Hepatocyte (in vitro differentiated cells): ENCODE data around the gene RREB1. TPM values are rescaled to one million over a fixed set of nuclear protein-coding genes. Genes with fewer than 3 reads are reported as not detected.

ENCODE experiments used
- DNase-seq: peaks from one replicate; pipeline ENCODE4 v3.0.0-alpha.2; 2016; ENCODE audit warnings: low spot score
- H2AFZ ChIP-seq: fragments of 200-600 bp; sonication (generic); 2 replicates; pipeline ENCODE4 v1.6.0; 2016; ENCODE audit warnings: antibody characterized with exemption, mild to moderate bottlenecking
- H3K27ac ChIP-seq: fragments of 200-600 bp; sonication (generic); 2 replicates; pipeline ENCODE4 v1.5.1; 2016; ENCODE audit warnings: mild to moderate bottlenecking
- H3K27me3 ChIP-seq: fragments of 200-600 bp; sonication (generic); 2 replicates; pipeline ENCODE4 v1.6.1; 2016
- H3K36me3 ChIP-seq: fragments of 200-600 bp; sonication (generic); replicated peaks from 2 replicates; pipeline ENCODE4 v1.5.1; 2016; ENCODE audit warnings: low read depth; ENCODE audit not compliant: insufficient read depth
- H3K4me1 ChIP-seq: fragments of 200-600 bp; sonication (generic); 2 replicates; pipeline ENCODE4 v1.5.1; 2016; ENCODE audit warnings: mild to moderate bottlenecking, moderate library complexity; ENCODE audit not compliant: insufficient read depth
- H3K4me2 ChIP-seq: fragments of 200-600 bp; sonication (generic); 2 replicates; pipeline ENCODE4 v1.6.0; 2016
- H3K4me3 ChIP-seq: fragments of 200-600 bp; sonication (generic); 2 replicates; pipeline ENCODE4 v1.5.1; 2016; ENCODE audit warnings: mild to moderate bottlenecking
- H3K79me2 ChIP-seq: fragments of 200-600 bp; sonication (generic); 2 replicates; pipeline ENCODE4 v1.6.0; 2017; ENCODE audit warnings: mild to moderate bottlenecking
- H3K9me2 ChIP-seq: fragments of 200-600 bp; sonication (generic); replicated peaks from 2 replicates; pipeline ENCODE4 v1.6.0; 2017; ENCODE audit warnings: mild to moderate bottlenecking; ENCODE audit not compliant: insufficient read depth
- H3K9me3 ChIP-seq: fragments of 200-600 bp; sonication (generic); 2 replicates; pipeline ENCODE4 v1.5.1; 2016; ENCODE audit warnings: low read depth, mild to moderate bottlenecking
- H4K20me1 ChIP-seq: fragments of 200-600 bp; sonication (generic); 2 replicates; pipeline ENCODE4 v1.6.0; 2016; ENCODE audit warnings: mild to moderate bottlenecking; ENCODE audit not compliant: insufficient read depth, poor library complexity, severe bottlenecking
- EZH2 ChIP-seq: fragments of 200-600 bp; sonication (generic); IDR thresholded peaks from 2 replicates; pipeline ENCODE4 v1.6.1; 2016; ENCODE audit warnings: antibody characterized with exemption, mild to moderate bottlenecking, borderline replicate concordance
- EZH2phosphoT487 ChIP-seq: fragments of 200-600 bp; sonication (generic); IDR thresholded peaks from one replicate; pipeline ENCODE4 v1.6.1; 2018; ENCODE audit warnings: antibody characterized with exemption, mild to moderate bottlenecking, low read depth, moderate library complexity; ENCODE audit not compliant: unreplicated experiment, severe bottlenecking
- WGBS: methylation state at CpG from one replicate; pipeline ENCODE4 v1.1.6; 2016; ENCODE audit warnings: low lambda C conversion rate; ENCODE audit errors: missing lambda C conversion rate; 5-methylcytosine and 5-hydroxymethylcytosine counted together
- polyA plus RNA-seq: library from polyadenylated mRNA; unstranded; fragments of >200 nt; fragmentation: Nextera tagmentation; extraction: Ambion mirVana; gene quantifications from 2 replicates; pipeline ENCODE4 v1.2.1, GENCODE V29; 2016
- total RNA-seq: library from RNA; depleted of rRNA; stranded (reverse); fragments of >200 nt; gene quantifications from 2 replicates; pipeline ENCODE4 v1.2.3, GENCODE V29; 2014
- TF ChIP-seq, protein P1 (sequence below): fragments of 200-600 bp; sonication (generic); IDR thresholded peaks from 2 replicates; pipeline ENCODE4 v1.5.1; 2016; ENCODE audit warnings: antibody characterized with exemption, mild to moderate bottlenecking; ENCODE audit not compliant: poor library complexity

Gene RREB1
- total and polyA plus RNA-seq, 2 experiments from 2014 or later, result 15.2 to 28.7 TPM

DNA sequence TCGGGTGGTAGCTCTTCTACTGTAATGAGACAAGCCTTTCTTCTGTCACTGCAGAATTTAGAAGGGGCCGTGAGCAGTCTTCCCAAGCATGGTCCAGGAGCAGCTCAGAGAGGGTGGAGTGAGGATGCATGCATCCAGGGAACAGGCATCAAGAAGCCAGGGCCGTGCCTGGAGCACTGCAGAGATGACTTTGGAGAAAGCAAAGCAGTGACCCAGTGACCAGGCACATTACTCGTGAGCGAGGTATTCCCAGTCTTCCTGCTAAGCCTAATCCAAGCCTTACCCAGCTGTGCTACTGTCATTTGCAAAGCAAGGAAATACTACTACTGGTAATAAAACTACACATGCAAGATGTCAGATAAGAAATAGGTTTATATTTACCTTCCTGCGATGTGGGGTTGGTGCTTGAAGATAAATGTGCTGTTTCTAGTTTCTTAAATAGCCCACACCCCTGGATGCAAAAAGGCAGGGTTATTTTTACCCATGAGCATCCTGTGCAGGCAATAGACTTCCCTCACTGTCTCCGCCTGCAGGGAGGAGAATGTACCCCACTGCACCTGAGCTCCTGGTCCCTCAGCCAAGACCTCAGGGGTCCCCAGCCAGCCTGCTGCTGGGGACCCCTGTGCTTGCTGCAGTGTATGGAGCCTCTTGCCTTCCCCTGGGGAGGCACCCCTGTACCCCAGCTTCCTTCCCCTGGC is 142.3 kb downstream of the RREB1 start:
- Histone ChIP-seq H3K4me3 (no peak overlapping the region), H4K20me1 (no peaks in the 10 kb centered on the region), H3K4me1 (no peaks in the 10 kb centered on the region), H3K79me2 (no peaks in the 10 kb centered on the region), H3K27me3 (no peaks in the 10 kb centered on the region), H2AFZ (no peak overlapping the region), H3K9me3 (no peaks in the 10 kb centered on the region), H3K4me2 (no peak overlapping the region), H3K9me2 (no peaks in the 10 kb centered on the region), H3K27ac (no peak overlapping the region), H3K36me3 (no peaks in the 10 kb centered on the region)
- 85% methylated on average over 7 of the region's 7 CpGs for WGBS
- no peak for DNase-seq
- TF ChIP-seq EZH2phosphoT487, result no peak
- no peak for TF ChIP-seq EZH2

DNA sequence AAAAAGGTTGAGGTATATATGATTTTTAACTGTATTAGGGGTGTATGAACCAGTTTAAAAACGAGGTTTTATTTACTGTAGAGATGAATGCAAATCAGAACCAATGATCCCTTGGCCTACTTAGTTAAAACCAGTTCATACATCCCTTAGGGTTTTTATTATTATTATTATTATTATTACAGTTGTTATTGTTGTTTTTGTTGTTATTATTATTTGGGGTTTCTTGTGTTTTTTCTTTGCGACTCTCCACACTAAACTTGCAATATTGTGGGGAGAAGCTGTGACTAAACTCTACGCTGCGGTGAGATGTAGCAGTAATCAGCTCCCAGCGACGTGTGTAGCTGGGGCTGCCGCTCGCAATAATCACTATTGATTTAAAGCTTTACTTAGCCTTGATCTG is 143.1 kb downstream of the RREB1 start:
- no peaks in the 10 kb centered on the region for H3K27me3 ChIP-seq
- H3K36me3 ChIP-seq, result no peaks in the 10 kb centered on the region
- H3K27ac ChIP-seq, result no peak overlapping the region
- no peak for DNase-seq
- no peak overlapping the region for H3K4me2 ChIP-seq
- H4K20me1 ChIP-seq, result no peaks in the 10 kb centered on the region
- 86% methylated on average over 8 of the region's 8 CpGs for WGBS
- no peak overlapping the region for H2AFZ ChIP-seq
- no peaks in the 10 kb centered on the region for H3K79me2 ChIP-seq
- H3K4me1 ChIP-seq, result no peaks in the 10 kb centered on the region
- H3K4me3 ChIP-seq, result no peak overlapping the region
- TF ChIP-seq EZH2 (no peak), EZH2phosphoT487 (no peak)
- TF ChIP-seq, protein P1, sequence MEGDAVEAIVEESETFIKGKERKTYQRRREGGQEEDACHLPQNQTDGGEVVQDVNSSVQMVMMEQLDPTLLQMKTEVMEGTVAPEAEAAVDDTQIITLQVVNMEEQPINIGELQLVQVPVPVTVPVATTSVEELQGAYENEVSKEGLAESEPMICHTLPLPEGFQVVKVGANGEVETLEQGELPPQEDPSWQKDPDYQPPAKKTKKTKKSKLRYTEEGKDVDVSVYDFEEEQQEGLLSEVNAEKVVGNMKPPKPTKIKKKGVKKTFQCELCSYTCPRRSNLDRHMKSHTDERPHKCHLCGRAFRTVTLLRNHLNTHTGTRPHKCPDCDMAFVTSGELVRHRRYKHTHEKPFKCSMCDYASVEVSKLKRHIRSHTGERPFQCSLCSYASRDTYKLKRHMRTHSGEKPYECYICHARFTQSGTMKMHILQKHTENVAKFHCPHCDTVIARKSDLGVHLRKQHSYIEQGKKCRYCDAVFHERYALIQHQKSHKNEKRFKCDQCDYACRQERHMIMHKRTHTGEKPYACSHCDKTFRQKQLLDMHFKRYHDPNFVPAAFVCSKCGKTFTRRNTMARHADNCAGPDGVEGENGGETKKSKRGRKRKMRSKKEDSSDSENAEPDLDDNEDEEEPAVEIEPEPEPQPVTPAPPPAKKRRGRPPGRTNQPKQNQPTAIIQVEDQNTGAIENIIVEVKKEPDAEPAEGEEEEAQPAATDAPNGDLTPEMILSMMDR, result no peak
- no peaks in the 10 kb centered on the region for H3K9me3 ChIP-seq
- no peaks in the 10 kb centered on the region for H3K9me2 ChIP-seq

DNA sequence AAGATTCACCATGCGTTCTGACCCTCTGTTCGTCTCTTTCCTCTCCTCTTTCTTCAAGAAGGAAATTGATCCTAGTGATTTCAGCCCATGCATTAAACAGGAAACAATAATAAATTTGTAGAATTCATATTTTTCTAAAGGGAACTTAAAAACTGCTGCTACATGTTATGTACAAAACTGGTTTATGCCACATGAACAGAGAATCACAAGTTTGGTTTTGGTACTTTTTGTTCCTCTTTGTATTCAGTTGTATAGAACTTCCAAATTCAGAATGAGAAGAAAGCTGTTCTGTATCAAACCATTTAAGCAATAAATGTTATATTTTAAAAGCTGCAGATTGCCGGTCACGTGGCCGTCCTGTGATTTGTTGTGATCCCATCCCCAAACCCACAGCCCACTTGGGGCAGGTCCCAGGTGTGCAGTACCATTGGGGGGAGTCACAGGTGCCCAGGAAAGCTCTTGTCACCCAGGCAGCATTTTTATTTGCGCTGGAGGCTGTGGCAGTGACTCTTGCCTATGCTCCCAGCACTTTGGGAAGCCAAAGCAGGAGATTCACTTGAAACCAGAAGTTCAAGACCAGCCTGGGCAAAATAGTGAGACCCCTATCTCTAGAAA is 144.0 kb downstream of the RREB1 start:
- no peaks in the 10 kb centered on the region for H3K9me3 ChIP-seq
- H3K27me3 ChIP-seq, result no peaks in the 10 kb centered on the region
- WGBS, result 96% methylated on average over 6 of the region's 6 CpGs
- H4K20me1 ChIP-seq, result no peaks in the 10 kb centered on the region
- H3K36me3 ChIP-seq, result no peaks in the 10 kb centered on the region
- no peak for TF ChIP-seq EZH2
- no peak for TF ChIP-seq EZH2phosphoT487
- TF ChIP-seq, protein P1, result no peak
- no peaks in the 10 kb centered on the region for H3K79me2 ChIP-seq
- no peak overlapping the region for H3K27ac ChIP-seq
- no peak for DNase-seq
- no peak overlapping the region for H3K4me2 ChIP-seq
- no peaks in the 10 kb centered on the region for H3K9me2 ChIP-seq
- H3K4me1 ChIP-seq, result no peaks in the 10 kb centered on the region
- no peak overlapping the region for H3K4me3 ChIP-seq
- no peak overlapping the region for H2AFZ ChIP-seq

DNA sequence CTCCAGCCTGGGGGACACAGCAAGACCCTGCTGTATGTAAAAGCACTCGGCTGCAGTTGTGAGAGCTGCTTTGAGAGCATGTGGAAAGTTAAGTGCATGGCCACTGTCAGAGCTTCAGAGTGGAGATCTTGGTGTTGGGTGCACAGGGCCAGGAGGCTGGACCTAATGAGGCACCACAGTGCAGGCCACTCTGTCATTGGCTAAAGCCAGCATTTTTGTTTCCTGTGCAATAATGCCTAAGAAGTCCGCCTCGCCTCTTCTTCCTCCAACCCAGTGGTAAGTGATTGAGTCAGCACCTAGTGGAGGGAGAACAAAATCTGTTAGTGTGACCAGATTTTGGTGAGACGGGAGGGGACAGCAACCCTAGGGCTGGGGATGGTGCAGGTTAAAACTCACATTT is 144.6 kb downstream of the RREB1 start:
- no peak overlapping the region for H3K27ac ChIP-seq
- H3K79me2 ChIP-seq, result no peaks in the 10 kb centered on the region
- H3K9me3 ChIP-seq, result no peaks in the 10 kb centered on the region
- H2AFZ ChIP-seq, result no peak overlapping the region
- H3K4me1 ChIP-seq, result no peaks in the 10 kb centered on the region
- no peak overlapping the region for H3K4me3 ChIP-seq
- H3K4me2 ChIP-seq, result no peak overlapping the region
- WGBS, result 91% methylated on average over 4 of the region's 4 CpGs
- DNase-seq, result no peak
- no peaks in the 10 kb centered on the region for H3K36me3 ChIP-seq
- no peaks in the 10 kb centered on the region for H3K27me3 ChIP-seq
- TF ChIP-seq, protein P1, result no peak
- TF ChIP-seq EZH2 (no peak), EZH2phosphoT487 (no peak)
- H3K9me2 ChIP-seq, result no peaks in the 10 kb centered on the region
- H4K20me1 ChIP-seq, result no peaks in the 10 kb centered on the region
